ENCODE results near the gene DNAAF5.
"Not testable (repeated sequence)": the region's sequence is repeated elsewhere in the genome, so short reads cannot be mapped to it uniquely, and the experiment has no call there.

DNAAF5 gene

DNA sequence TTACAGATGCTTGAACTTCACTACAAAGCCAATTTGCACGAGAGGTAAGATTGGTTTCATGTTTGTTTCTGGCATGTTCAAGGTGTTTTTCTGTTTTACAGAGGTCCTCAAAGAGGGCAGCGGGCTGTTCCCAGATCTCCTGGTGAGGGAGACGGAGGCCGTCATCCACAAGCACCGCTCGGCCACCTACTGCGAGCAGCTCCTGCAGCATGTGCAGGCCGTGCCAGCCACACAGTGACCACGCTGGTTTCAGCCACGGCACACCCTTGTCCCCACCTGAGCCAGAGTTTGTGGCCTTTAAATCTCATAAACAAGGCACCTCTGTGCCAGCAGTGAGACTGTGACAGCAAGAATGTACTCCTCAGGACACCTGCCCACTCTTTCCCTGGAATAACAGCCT is 58.9 kb downstream of the DNAAF5 start:
- DNase-seq: no peak

DNA sequence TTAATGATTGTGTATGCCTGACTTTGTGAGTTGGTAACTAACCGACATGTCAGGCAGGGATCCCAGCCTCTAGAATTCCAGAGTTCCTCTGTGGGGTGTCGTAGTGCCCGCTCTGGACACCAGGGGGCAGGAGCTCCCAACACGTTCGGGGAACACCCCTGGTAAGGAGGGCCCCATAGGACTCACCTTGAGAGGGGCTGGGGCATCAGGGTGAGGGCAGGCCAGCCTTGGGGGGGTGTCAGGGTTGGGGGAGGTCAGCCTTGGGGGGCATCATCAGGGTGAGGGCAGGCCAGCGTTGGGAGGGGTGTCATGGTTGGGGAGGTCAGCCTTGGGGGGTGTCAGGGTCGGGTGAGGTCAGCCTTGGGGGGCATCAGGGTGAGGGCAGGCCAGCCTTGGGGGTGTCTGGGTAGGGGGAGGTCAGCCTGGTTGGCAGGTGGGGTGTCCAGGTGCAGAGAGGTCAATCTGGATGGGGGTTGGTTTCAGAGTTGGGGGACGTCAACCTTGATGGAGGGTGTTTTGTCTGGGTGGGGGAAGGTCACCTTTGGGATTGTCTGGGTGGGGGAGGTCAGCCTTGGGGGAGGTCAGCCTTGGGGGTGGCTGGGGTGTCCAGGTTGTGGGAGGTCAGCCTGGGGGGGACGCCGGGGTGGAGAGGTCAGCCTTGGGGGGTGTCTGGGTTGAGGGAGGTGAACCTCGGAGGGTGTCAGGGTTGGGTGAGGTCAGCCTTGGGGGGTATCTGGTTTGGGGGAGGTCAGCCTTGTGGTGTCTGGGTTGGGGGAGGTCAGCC is 60.2 kb downstream of the DNAAF5 start:
- DNase-seq: no peak

DNA sequence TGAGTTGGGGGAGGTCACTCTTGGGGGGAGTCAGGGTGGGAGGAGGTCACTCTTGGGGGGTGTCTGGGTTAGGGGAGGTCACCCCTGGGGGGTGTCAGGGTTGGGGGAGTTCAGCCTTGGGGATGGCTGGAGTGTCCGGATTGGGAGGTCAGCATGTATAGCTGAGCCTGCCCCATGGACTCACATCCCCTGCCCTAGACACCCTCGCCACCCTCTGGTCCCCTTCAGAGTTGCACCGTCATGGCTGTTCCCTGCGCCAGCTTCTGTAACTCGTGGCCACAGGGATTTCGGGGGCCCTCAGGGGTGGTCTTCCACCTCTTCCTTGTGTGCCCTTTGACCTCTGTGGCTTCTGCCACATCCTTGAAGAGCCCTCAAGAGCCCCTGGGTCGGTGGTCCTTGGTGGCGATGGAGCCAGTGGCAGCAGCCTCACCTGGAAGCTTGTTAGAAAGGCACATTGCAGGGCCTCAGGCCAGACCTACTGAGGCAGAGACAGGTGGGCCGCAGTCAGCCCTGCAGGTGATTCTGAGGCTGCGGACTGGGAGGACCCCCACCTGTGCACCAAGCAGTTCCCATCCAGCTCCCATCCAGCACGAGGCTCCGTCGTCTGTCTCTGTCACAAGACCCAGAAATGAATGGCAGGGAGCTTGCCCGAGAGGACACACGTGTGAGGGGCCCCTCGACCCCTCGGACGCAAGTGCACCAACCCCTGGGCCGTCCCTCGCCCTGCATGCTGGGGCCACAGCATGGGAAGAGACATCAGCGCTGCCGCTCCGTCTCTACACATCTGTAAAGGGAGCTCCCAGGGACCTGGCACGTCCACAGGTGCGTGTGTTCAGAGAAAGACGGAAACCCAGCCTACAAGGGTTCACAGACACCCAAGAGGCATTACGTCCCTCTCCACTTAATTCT is 61.1 kb downstream of the DNAAF5 start:
- no peak for DNase-seq

DNA sequence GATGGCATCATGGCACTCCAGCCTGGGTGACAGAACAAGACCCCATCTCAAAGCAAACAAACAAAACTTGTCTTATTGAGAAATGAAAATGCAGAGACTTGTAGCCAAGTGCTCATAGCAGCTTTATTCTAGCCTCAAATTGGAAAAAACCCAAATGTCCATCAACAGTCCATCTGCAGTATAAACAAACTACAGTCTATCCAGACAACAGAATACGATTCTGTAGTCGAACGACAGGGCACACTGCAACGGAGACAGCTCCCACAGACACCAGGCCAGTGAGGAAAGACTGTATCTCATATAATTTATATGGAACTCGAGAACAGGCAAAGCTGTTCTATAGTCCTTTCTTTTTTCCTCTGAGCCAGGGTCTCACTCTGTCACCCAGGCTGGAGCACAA is 65.0 kb downstream of the DNAAF5 start:
- no peak for DNase-seq

DNA sequence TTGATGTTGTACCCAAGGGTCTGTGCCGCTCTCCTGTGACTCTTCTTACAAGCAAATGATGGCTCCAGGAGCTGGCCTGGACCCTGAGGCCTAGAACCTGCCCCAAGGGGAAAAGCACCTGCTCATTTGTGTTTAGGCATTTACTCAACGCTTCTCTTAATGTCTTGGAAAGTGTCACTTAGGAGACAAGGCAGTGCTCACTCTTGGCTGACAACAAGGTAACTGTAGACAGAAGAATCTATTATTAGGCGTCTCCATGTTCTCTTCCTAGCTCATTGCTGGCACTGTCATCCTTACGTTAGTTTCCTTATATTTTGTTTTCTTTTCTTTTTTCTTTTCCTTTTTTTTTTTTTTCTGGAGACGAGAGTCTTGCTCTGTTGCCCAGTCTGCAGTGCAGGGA is 67.7 kb downstream of the DNAAF5 start:
- no peak for DNase-seq

DNA sequence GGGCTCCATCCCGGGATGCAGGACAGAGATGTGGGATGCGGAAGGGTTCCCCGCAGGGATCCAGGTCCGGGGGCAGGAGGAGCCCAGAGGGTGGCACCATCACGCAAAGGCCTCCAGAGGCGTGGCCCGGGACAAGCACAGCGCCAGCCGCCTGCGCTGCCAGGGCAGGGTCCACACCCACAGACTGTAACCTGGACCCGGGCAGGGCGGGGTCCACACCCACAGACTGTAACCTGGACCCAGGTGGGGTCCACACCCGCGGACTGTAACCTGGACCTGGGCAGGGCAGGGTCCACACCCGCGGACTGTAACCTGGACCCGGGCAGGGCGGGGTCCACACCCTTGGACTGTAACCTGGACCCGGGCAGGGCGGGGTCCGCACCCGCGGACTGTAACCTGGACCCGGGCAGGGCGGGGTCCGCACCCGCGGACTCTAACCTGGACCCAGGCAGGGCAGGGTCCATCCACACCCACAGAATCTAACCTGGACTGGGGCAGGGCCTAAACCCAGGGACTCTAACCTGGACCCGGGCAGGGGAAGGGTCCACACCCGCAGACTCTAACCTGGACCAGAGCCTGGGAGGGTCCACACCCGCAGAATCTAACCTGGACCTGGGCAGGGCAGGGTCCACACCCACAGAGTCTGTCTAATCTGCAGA is 68.3 kb downstream of the DNAAF5 start:
- no peak for DNase-seq

DNA sequence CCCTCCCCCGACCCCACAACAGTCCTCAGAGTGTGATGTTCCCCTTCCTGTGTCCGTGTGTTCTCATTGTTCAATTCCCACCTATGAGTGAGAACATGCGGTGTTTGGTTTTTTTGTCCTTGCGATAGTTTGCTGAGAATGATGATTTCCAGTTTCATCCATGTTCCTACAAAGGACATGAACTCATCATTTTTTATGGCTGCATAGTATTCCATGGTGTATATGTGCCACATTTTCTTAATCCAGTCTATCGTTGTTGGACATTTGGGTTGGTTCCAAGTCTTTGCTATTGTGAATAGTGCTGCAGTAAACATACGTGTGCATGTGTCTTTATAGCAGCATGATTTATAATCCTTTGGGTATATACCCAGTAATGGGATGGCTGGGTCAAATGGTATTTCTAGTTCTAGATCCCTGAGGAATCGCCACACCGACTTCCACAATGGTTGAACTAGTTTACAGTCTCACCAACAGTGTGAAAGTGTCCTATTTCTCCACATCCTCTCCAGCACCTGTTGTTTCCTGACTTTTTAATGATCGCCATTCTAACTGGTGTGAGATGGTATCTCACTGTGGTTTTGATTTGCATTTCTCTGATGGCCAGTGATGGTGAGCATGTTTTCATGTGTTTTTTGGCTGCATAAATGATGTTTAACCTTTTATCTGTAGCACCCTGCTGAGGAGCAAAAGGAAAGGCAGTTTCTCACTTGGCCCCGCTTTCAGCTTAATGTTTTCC is 70.1 kb downstream of the DNAAF5 start:
- not testable (repeated sequence) for DNase-seq

DNA sequence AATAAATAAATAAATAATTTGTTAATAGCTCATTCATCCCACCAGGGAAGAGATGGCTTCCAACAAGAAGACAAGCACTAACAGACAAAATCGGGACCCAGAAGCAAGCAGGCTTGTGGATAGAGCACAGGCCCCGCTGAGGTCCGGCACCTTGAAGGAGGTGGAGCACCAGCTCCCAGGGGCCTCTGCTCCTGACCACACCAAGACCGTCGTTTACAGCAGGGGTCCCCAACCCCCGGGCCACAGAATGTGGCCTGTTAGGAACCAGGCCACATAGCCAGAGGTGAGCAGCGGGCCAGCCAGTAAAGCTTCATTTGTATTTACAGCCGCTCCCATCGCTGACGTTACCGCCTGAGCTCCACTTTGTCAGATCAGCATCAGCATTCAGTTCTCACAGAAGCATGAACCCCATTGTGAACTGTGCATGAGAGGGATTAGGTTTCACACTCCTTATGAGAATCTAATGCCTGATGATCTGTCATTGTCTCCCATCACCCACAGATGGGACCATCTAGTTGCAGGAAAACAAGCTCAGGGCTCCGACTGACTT is 72.5 kb downstream of the DNAAF5 start:
- no peak for DNase-seq

DNA sequence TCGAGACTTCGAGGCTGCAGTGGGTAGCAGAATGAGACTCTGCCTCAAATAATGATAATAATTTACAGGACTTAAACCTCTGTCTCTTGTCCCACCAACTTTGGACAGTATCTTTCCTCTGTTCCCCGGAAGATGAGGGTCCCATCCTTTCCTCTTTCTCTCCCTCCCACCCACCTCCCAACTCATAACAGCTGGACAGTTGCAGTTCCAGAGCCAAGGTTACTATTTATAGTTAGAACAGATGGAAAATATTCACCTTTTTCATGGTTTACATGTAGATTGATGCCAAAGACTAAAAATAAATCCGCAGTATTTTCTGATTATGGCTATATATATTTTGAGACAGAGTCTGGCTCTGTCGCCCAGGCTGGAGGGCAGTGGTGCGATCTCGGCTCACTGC is 74.2 kb downstream of the DNAAF5 start:
- DNase-seq: no peak

DNA sequence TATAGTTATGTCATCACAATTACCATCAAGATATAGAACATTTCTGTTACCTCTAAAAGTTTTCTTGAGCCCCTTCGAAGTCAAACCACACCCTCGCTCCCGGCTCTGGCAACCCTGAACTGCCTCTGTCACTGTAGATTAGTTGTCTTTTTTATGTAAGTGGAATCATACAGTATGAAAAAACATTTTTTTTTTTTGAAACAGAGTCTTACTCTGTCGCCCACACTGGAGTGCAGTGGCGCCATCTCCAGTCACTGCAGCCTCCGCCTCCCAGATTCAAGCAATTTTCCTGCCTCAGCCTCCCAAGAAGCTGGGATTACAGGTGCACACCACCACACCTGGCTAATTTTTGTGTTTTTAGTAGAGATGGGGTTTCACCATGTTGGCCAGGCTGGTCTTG is 74.9 kb downstream of the DNAAF5 start:
- not testable (repeated sequence) for DNase-seq

DNA sequence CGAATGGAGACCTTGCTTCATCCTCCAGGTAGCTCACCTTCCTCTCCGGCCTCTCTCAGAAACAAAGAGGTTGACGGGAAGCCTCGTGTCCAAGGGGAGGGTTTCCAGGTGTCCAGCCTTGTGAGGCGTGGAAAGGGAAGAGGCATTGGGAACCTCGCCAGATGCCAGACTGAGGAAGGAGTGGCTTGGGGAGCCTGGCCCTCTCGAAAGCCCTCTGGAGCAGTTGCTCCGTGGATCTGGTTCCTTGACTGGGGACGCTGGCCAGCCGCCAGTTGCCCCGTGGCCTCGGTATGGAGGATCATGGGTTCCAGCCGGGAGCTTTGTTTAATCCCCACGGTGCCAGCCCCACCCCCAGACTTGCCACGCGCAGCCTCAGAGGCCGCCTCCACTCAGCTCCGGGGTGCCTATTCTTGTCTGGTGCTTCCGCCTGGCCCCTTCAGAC is 75.5 kb downstream of the DNAAF5 start:
- DNase-seq: no peak

DNA sequence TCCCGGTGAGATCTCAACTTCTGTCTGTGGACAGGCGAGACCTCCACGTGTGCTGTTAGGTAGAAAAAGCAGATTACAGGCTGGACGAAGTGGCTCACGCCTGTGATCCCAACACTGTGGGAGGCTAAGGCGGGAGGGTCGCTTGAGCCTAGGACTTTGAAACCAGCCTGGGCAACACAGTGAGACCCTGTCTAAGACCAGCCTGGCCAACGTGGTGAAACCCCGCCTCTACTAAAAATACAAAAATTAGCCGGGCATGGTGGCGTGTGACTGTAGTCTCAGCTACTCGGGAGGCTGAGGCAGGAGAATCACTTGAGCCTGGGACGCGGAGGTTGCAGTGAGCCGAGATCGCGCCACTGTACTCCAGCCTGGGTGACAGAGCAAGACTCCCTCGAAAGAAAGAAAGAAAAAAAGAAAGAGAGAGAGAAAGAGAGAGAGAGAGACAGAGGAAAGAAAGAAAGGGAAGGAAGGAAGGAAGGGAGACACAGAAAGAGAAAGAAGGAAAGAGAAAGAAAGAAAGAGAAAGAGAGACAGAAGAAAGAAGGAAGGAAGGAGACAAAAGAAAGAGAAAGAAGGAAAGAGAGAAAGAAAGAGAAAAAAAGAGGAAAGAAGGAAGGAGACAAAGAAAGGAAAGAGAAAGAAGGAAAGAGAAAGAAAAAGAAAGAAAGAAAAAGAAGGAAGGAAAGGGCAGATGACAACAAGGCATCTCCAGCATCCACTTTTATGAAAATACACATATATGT is 76.2 kb downstream of the DNAAF5 start:
- no peak for DNase-seq

DNA sequence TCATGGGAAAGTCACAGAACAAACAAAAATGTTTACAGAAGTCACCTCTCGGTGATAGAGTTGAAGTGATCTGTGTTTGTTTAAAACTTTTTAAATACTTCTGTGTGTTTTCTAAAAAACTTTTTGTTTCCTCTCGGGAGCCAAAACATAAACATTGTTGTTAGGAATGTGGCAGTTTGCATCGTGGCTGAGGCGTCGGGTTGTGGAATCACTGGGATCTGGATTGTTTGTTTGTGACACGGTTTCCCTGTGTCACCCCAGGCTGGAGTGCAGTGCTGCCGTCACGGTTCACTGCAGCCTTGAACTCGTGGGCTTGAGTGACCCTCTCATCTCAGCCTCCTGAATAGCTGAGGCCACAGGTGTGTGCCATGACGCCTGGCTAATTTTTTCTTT is 76.7 kb downstream of the DNAAF5 start:
- DNase-seq: no peak

DNA sequence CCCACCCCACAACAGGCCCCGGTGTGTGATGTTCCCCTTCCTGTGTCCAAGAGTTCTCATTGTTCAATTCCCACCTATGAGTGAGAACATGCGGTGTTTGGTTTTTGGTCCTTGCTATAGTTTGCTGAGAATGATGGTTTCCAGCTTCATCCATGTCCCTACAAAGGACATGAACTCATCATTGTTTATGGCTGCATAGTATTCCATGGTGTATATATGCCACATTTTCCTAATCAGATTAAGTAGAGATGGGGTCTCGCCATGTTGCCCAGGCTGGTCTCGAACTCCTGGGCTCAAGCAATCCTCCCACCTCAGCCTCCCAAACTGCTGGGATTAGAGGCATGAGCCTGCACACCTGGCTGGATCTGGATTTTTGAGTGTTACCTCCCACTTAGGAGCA is 77.3 kb downstream of the DNAAF5 start:
- not testable (repeated sequence) for DNase-seq

DNA sequence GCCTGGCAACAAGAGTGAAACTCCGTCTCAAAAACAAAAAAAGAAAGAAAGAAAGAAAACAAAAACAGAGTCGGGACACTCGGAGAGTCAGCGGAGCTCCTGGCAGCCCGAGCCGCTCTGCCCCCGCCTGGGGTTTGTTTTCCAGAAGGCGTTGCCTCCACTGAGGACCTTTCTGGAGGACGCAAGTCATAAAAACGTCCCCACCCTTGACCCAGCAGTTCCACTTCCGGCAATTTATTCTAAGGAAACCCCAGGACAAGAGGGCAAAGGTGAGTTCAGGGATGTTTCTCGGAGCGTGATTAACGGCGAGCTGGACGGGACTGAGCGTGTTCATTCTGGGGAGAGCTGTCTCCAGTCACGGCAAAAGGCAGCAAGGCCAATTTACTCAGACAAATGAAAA is 78.8 kb downstream of the DNAAF5 start:
- no peak for DNase-seq

DNA sequence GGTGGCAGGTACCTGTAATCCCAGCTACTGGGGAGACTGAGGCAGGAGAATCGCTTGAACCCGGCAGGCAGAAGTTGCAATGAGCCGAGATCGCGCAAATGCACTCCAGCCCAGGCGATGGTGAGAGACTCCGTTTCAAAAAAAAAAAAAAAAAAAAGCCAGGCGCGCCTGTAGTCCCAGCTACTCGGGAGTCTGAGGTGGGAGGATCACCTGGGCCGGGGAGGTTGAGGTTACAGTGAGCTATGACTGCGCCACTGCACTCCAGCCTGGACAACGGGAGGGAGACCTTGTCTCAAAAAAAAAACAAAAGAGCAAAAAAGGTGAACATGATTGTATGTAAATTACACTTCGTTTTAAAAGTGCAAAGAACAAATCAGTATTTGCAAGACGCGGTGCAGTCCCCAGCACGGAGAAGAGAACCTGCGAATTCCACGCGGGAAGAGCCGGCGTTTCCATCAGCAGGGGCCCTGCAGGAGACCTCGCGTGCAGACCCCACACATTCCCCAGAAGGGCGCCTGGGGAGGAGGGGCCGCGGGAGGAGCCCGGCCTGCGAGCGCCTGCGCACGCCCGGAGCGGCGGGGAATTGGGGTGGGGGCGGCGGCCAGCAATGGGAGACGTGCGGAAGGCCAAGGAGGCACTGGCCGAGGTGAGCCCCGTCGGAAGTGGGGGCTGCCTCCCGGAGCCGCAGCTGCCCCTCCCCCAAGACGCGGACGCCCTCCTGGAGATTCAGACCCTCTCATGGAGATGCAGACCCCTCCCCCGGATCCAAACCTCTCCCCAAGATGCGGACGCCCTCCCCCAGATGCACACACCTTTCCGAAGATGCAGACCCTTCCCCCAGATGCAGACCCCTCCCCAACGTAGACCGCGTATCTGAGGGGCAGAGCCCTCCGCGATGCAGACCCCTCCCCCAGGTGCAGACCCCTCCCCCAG is 89.1 kb downstream of the DNAAF5 start:
- no peak for DNase-seq

DNA sequence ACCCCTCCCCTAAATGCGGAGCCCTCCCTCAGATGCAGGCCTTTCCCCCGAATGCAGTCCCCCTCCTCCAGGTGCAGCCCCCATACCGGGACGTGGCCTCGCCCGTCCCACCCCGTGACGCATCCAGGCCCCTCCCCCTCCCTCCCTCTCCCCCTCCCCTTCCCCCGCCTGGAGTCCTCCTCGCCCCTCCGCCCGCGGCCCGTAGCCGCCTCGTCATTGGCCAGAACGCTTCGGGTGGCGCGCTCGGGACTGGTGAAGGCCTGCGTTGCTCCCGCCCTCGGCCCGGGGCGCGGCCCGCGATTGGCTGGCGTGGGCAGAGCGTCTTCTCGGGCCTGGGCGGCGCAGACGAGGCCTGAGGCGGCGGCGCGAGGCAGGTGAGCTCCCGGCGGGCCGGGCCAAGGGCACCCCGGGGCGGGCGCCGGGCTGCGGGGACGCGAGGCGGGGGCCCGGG is 89.8 kb downstream of the DNAAF5 start:
- DNase-seq: peak; percentile 92 to 98

DNA sequence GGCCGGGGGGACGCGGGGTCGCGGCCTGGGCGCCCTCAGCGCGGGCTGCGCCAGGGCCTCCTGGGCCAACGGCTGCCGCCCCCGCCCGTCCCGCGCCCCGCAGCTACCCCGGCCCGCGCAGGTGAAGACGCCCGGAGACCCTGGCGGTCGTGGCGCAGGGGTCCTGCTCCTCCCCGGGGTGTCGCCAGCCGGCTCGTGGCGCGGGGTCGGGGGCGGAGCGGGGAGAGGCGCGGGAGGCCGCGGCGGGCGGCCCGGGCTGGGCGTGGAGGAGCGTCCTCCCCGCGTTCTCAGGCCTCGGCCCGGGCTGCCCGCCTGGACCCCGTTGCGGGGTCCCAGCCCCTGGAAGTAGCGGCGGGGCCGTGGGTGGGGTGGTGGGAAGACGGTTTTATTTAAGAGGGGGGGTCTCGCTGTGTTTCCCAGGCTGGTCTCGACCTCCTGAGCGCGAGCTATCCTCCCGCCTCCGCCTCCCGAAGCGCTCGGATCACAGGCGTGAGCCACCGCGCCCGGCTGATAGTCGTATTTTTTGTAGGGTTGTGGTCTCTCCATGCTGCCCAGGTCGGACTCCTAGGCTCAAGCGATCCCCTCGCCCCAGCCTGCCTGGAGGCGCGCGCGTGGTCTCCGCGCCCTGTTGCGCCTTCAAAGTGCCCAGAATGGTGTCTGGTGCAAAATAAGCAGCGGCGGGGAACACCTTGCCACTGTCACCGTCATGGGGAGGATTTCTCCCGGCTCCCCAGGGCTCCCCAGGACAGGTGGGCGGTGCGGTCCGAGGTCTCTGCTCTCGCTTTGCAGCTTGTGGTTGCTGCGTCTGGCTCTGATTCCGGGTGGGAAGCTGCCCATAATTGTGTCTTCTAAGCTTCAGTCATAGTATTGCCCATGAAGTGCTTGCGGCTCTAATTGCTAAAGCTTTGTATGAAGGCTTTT is 90.5 kb downstream of the DNAAF5 start:
- DNase-seq: no peak

DNA sequence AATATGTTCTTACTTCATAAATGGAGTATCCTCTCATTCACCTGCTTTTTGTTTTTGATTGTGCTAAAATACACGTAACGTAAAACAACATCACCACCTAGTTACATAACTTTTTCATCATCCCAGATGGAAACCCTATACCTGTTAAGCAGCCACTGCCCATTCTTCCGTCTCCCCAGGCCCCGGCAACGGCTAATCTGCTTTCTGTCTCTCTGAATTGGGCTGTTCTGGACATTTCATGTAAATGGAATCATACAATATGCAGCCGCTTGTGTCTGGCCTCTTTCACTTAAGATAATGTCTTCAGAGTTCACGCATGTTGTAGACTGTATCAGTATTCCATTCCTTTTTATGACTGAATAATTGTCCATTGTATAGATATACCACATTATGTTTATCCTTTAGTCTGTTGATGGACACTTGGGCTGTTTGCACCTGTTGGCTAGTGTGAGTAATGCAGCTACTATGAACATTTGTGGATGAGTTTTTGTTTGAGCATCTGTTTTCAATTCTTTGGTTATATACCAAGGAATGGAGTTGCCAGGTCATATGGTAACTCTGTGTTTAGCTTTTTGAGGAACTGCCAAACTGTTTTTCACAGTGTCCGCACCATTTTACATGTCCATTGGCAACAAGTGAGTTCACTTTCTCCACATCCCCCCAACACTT is 91.7 kb downstream of the DNAAF5 start:
- DNase-seq: no peak

Measured in NCI-H187 (cell line).